Adipocyte (in vitro differentiated cells): Measurements from ENCODE around the gene PRDM16.

Experiments
- DNase-seq: peaks from one replicate; pipeline ENCODE4 v3.0.0-alpha.2; 2015; ENCODE audit warnings: low read depth
- H3K27me3 ChIP-seq: replicated peaks from 2 replicates; pipeline ENCODE4 v1.7.0; 2013; ENCODE audit warnings: mild to moderate bottlenecking, low read length, moderate library complexity; ENCODE audit not compliant: control insufficient read depth, insufficient read depth
- H3K36me3 ChIP-seq: 2 replicates; pipeline ENCODE4 v1.7.0; 2013; ENCODE audit warnings: low read length, mild to moderate bottlenecking, moderate library complexity; ENCODE audit not compliant: control insufficient read depth, insufficient read depth, severe bottlenecking
- H3K4me1 ChIP-seq: 2 replicates; pipeline ENCODE4 v1.7.0; 2013; ENCODE audit warnings: mild to moderate bottlenecking, low read length, moderate library complexity; ENCODE audit not compliant: control insufficient read depth, insufficient read depth
- H3K4me3 ChIP-seq: 2 replicates; pipeline ENCODE4 v1.7.0; 2013; ENCODE audit warnings: mild to moderate bottlenecking, low read length, moderate library complexity
- H3K9ac ChIP-seq: 2 replicates; pipeline ENCODE4 v1.7.0; 2013; ENCODE audit warnings: mild to moderate bottlenecking, low read length, moderate library complexity
- H3K9me3 ChIP-seq: 2 replicates; pipeline ENCODE4 v1.7.0; 2013; ENCODE audit warnings: mild to moderate bottlenecking, low read length, moderate library complexity; ENCODE audit not compliant: control insufficient read depth

The PRDM16 gene

GRCh38 chr1:3438661-3439180 is 369.7 kb downstream of the PRDM16 start:
- H3K4me3 ChIP-seq: no peak overlapping the region
- no peaks in the 10 kb centered on the region for H3K4me1 ChIP-seq
- no peak overlapping the region for H3K9ac ChIP-seq
- H3K36me3 ChIP-seq: no peaks in the 10 kb centered on the region
- H3K9me3 ChIP-seq: peaks cover 14% of the 10 kb centered on the region
- H3K27me3 ChIP-seq: peaks cover 44% of the 10 kb centered on the region
- DNase-seq: no peak

GRCh38 chr1:3439346-3440299 is 370.6 kb downstream of the PRDM16 start:
- Histone ChIP-seq H3K9ac (no peak overlapping the region), H3K27me3 (peaks cover 53% of the 10 kb centered on the region), H3K36me3 (no peaks in the 10 kb centered on the region), H3K9me3 (peaks cover 14% of the 10 kb centered on the region), H3K4me1 (no peaks in the 10 kb centered on the region), H3K4me3 (no peak overlapping the region)
- no peak for DNase-seq

- H3K36me3 ChIP-seq: no peaks in the 10 kb centered on the region
- H3K27me3 ChIP-seq: peaks cover 58% of the 10 kb centered on the region
- H3K4me3 ChIP-seq: no peak overlapping the region
- peaks cover 19% of the 10 kb centered on the region for H3K9me3 ChIP-seq
- no peak for DNase-seq
- no peaks in the 10 kb centered on the region for H3K4me1 ChIP-seq
- H3K9ac ChIP-seq: no peak overlapping the region
These were observed 371.3 kb downstream of the PRDM16 start for GRCh38 chr1:3440300-3440681.

- no peak overlapping the region for H3K4me3 ChIP-seq
- H3K4me1 ChIP-seq: no peaks in the 10 kb centered on the region
- no peak for DNase-seq
- H3K36me3 ChIP-seq: no peaks in the 10 kb centered on the region
- H3K27me3 ChIP-seq: peaks cover 61% of the 10 kb centered on the region
- H3K9ac ChIP-seq: no peak overlapping the region
- peaks cover 24% of the 10 kb centered on the region for H3K9me3 ChIP-seq
These were observed 371.9 kb downstream of the PRDM16 start for GRCh38 chr1:3440711-3441409.

GRCh38 chr1:3441410-3441847 is 372.4 kb downstream of the PRDM16 start:
- H3K4me3 ChIP-seq: no peak overlapping the region
- DNase-seq: no peak

GRCh38 chr1:3441880-3442279 is 372.9 kb downstream of the PRDM16 start:
- Histone ChIP-seq H3K9ac (no peak overlapping the region), H3K9me3 (peaks cover 31% of the 10 kb centered on the region), H3K27me3 (peaks cover 55% of the 10 kb centered on the region), H3K36me3 (no peaks in the 10 kb centered on the region), H3K4me3 (no peak overlapping the region), H3K4me1 (no peaks in the 10 kb centered on the region)
- no peak for DNase-seq

More at GRCh38 chr1:3441410-3441847, 372.4 kb downstream of the PRDM16 start:
- H3K36me3 ChIP-seq: no peaks in the 10 kb centered on the region
- peaks cover 29% of the 10 kb centered on the region for H3K9me3 ChIP-seq
- H3K27me3 ChIP-seq: peaks cover 57% of the 10 kb centered on the region
- no peaks in the 10 kb centered on the region for H3K4me1 ChIP-seq
- no peak overlapping the region for H3K9ac ChIP-seq

GRCh38 chr1:3442331-3442730 is 373.3 kb downstream of the PRDM16 start:
- no peak for DNase-seq
- peaks cover 57% of the 10 kb centered on the region for H3K27me3 ChIP-seq
- no peaks in the 10 kb centered on the region for H3K4me1 ChIP-seq
- H3K9ac ChIP-seq: no peak overlapping the region
- no peaks in the 10 kb centered on the region for H3K36me3 ChIP-seq
- H3K9me3 ChIP-seq: peaks cover 30% of the 10 kb centered on the region
- no peak overlapping the region for H3K4me3 ChIP-seq

- Histone ChIP-seq H3K9me3 (peaks cover 31% of the 10 kb centered on the region), H3K27me3 (peaks cover 62% of the 10 kb centered on the region), H3K36me3 (no peaks in the 10 kb centered on the region), H3K9ac (no peak overlapping the region), H3K4me3 (no peak overlapping the region), H3K4me1 (no peaks in the 10 kb centered on the region)
- no peak for DNase-seq
These were observed 373.9 kb downstream of the PRDM16 start for GRCh38 chr1:3442901-3443300.

- Histone ChIP-seq H3K9me3 (peaks cover 33% of the 10 kb centered on the region), H3K9ac (no peak overlapping the region), H3K4me1 (no peaks in the 10 kb centered on the region), H3K27me3 (peaks cover 61% of the 10 kb centered on the region), H3K36me3 (no peaks in the 10 kb centered on the region), H3K4me3 (no peak overlapping the region)
- DNase-seq: no peak
These were observed 374.8 kb downstream of the PRDM16 start for GRCh38 chr1:3443807-3444206.

GRCh38 chr1:3444298-3444697 is 375.3 kb downstream of the PRDM16 start:
- no peaks in the 10 kb centered on the region for H3K36me3 ChIP-seq
- DNase-seq: no peak
- no peak overlapping the region for H3K4me3 ChIP-seq
- no peak overlapping the region for H3K9ac ChIP-seq
- H3K4me1 ChIP-seq: no peaks in the 10 kb centered on the region
- H3K9me3 ChIP-seq: peaks cover 33% of the 10 kb centered on the region
- H3K27me3 ChIP-seq: peaks cover 62% of the 10 kb centered on the region

GRCh38 chr1:3444736-3445135 is 375.7 kb downstream of the PRDM16 start:
- Histone ChIP-seq H3K36me3 (no peaks in the 10 kb centered on the region), H3K4me3 (no peak overlapping the region), H3K9ac (no peak overlapping the region), H3K9me3 (peaks cover 33% of the 10 kb centered on the region), H3K4me1 (no peaks in the 10 kb centered on the region), H3K27me3 (peaks cover 62% of the 10 kb centered on the region)
- DNase-seq: no peak
